Measurements from ENCODE around the gene PSMD4.

The PSMD4 gene

DNA sequence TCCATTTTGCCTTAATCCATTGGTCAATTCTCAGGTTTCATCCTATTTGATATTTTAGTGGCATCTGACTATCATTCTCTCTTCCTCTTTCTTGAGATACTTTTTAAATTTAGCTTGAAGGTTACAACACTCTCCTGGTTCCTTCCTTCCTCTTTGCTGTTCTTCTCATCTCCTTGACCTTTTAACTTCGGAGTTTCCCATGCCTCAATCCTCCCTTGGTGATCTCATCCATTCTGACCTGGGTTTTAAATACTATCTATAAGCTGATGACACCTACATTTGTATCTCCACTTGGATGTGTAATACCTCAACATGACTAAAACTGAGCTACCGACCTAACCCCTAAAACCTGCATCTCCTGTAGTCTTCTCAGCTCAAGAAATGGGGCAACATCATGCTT is 22.7 kb downstream of the PSMD4 start:
- no peak overlapping the region for H3K4me3 ChIP-seq (ENCODE audit: low read depth, low read length)
- TF ChIP-seq, protein P1, sequence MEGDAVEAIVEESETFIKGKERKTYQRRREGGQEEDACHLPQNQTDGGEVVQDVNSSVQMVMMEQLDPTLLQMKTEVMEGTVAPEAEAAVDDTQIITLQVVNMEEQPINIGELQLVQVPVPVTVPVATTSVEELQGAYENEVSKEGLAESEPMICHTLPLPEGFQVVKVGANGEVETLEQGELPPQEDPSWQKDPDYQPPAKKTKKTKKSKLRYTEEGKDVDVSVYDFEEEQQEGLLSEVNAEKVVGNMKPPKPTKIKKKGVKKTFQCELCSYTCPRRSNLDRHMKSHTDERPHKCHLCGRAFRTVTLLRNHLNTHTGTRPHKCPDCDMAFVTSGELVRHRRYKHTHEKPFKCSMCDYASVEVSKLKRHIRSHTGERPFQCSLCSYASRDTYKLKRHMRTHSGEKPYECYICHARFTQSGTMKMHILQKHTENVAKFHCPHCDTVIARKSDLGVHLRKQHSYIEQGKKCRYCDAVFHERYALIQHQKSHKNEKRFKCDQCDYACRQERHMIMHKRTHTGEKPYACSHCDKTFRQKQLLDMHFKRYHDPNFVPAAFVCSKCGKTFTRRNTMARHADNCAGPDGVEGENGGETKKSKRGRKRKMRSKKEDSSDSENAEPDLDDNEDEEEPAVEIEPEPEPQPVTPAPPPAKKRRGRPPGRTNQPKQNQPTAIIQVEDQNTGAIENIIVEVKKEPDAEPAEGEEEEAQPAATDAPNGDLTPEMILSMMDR (IDR thresholded peaks at IDR 0.05; ENCODE audit: low read depth, low read length): no peak

DNA sequence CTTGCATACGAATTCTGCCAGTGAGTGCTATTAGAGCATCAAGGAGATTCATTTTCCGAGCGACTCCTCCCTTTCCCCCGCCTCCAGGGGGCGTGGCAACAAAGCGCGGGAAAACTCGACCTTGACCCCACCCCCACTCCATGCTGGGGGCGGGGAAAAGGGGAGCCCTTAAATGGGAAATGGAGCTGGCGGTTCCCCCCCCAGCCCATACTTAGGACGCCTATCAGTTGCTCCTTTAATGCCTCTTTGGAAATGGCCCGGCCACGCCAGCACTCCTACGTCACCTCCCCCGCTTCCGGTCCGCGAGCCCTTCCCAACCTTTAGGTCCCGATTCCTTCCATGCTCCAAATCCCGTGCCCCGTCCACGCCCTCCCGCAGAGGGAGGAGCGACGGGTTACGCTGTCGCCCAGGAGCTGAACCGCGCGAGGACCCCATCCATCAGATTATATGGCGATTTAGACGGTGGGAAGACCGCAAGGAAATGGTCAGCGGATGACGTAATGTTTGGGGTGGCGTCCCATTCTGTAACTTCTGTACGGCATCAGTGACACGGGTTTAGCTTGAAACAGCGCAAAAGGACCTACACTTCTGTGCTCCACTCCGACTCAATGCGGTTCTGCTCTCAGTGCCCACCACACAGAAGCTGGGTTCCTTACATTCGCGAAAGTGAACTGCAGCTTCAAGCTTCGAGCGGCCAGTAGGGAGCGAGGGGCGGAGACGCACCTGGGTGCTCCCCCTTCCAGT is 26.9 kb downstream of the PSMD4 start:
- H3K4me3 ChIP-seq (ENCODE audit: low read depth, low read length): peak overlapping the region; percentile 73
- TF ChIP-seq, protein P1 (IDR thresholded peaks at IDR 0.05; ENCODE audit: low read depth, low read length): no peak

DNA sequence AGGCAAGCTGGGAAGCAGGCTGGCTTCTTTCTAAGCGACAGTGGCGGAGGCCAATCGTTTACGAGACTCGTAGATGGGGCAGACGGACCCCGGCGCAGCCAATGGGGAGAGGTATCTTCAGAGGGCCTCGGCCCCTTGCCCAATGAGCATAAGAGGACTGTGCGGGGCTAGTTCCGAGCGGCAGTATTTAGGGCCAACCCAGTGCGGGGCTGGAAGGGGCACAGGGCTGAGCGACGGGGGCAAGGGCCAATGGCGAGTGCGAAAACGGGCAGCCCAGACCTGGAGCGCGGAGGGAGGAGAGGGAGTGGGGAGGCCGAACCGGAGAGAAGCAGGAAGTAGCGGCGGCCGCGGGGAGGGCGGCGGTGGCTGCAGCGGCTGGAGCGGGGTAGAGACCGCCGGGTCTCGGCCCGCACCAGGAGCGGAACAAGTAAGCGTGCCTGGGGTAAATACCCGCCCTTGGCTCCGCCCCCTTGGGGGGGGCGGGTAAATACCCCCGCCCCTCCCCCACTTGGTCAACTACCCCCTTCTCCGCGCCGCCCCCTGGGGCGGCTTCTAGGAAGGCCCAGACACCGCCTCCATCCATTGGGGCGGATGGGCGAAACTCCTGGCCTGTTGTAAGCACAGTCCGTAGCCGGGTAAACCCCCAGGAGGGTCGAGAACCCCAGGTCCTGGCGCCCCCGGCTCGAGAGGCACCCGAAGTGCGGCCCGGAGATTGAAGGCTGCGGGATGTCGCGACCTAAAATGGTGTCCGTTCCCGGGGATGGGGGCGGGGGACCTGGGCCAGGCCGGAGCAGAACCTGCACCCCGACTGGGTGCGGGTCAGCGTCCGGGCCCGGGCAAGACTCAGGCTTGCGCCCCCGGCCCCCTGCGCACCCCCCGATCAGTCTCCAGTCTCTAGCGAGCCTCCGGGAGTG is 27.7 kb downstream of the PSMD4 start, which contains the start of gene ZNF687:
TSS of gene ZNF687 (plus strand) at position 331 of the 914 bp plus-strand sequence. CDS start 3,993 bp downstream, outside the sequence.
- TF ChIP-seq, protein P1 (IDR thresholded peaks at IDR 0.05; ENCODE audit: low read depth, low read length): no peak
- peak within 1 kb of the TSS; percentile 73 for H3K4me3 ChIP-seq (ENCODE audit: low read depth, low read length)

DNA sequence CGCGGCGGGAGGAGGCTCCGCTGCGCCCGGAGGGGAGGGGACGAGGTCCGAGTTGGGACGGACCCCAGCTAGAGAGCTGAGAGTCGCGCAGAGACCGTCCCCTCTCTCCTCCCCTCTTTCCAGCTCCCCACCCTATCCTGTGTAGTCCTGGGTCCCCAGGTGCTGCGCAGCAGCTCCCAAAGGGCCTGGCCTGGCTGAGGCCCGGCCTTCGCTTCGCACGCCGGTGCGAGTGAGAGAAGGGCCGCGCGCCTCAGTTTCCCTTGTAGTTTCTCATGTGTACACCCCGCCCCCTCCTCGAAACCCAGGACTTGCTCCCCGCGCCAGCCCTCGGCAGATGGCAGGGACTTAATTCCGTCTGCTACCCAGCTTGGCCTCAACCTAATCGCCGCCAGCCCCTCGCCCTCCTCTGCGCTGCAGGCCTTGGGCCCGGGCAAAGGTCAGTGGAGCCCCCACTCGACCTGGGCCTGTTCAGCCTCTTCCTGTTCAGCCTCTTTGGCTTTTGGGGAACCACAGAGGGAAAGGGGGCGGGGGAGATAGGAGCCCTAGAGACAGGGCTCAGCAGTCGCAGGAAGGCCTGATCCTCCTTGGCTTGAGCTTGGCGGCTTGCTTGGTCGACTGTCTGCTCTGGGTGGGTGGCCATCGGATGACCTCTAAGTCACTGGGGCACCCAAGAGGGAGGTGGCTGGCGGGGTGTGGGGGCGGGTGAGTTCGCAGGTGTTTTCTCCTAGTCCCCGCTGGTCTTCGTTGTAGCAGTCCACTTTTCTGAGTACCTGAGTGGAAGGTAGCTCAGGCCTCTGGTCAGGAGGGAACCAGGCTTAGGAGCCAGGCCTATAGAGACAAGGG is 28.6 kb downstream of the PSMD4 start:
- TF ChIP-seq, protein P1 (IDR thresholded peaks at IDR 0.05; ENCODE audit: low read depth, low read length): no peak
- peak overlapping the region; percentile 73 for H3K4me3 ChIP-seq (ENCODE audit: low read depth, low read length)

DNA sequence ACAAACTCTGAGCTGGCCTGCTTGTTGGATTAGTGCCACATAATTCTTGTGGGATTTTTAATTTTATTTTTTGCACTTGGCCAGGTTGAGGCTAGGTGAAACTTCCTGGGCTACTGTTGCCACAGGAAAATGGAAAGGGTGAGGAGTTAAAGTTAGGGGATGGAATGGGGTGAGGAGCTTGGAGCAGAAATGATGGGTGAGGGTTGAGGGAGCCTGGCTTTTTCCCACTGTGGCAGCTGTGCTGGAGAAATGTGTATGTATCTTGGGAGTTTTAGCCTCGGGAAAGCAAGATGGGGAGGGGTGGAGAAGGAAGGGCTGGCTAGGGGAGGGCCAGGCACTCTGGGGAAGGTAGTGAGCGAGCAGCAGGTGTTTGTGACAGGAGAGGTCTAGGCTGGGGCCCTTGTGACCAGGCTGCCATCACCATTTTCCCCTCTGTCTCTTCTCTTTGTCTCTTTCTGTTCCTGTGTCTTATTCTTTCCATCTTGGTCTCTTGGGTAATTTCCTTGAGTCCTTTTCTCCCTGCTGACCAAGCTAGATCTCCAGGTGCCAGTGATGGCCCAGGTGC is 29.6 kb downstream of the PSMD4 start:
- TF ChIP-seq, protein P1 (IDR thresholded peaks at IDR 0.05; ENCODE audit: low read depth, low read length): no peak
- H3K4me3 ChIP-seq (ENCODE audit: low read depth, low read length): peak overlapping the region; percentile 73

DNA sequence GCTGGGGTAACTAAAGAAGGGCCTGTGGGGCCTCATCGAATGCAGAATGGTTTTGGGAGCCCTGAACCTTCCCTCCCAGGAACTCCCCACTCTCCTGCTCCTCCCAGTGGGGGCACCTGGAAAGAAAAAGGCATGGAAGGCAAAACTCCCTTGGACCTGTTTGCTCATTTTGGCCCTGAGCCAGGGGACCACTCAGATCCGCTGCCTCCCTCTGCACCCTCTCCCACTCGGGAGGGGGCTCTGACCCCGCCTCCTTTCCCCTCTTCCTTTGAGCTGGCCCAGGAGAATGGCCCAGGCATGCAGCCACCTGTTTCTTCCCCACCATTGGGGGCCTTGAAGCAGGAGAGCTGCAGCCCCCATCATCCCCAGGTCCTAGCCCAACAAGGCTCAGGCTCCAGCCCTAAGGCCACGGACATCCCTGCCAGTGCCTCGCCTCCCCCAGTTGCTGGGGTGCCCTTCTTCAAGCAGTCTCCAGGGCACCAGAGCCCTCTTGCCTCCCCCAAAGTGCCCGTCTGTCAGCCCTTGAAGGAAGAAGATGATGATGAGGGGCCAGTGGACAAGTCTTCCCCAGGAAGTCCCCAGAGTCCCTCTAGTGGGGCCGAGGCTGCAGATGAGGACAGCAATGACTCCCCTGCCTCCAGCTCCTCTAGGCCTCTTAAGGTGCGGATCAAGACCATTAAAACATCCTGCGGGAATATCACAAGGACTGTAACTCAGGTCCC is 32.2 kb downstream of the PSMD4 start:
- TF ChIP-seq, protein P1 (IDR thresholded peaks at IDR 0.05; ENCODE audit: low read depth, low read length): no peak
- no peak overlapping the region for H3K4me3 ChIP-seq (ENCODE audit: low read depth, low read length)

Data from WI38 (cell line).